Measurements from ENCODE around the gene SEL1L2.

- TF ChIP-seq, protein P1, sequence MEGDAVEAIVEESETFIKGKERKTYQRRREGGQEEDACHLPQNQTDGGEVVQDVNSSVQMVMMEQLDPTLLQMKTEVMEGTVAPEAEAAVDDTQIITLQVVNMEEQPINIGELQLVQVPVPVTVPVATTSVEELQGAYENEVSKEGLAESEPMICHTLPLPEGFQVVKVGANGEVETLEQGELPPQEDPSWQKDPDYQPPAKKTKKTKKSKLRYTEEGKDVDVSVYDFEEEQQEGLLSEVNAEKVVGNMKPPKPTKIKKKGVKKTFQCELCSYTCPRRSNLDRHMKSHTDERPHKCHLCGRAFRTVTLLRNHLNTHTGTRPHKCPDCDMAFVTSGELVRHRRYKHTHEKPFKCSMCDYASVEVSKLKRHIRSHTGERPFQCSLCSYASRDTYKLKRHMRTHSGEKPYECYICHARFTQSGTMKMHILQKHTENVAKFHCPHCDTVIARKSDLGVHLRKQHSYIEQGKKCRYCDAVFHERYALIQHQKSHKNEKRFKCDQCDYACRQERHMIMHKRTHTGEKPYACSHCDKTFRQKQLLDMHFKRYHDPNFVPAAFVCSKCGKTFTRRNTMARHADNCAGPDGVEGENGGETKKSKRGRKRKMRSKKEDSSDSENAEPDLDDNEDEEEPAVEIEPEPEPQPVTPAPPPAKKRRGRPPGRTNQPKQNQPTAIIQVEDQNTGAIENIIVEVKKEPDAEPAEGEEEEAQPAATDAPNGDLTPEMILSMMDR (conservative IDR thresholded peaks at IDR 0.05; ENCODE audit: low read length), result no peak
- no peak for TF ChIP-seq EZH2phosphoT487 (IDR thresholded peaks at IDR 0.05; ENCODE audit: borderline replicate concordance)
Measured at GRCh38 chr20:13913572-13913971, 76.8 kb downstream of the SEL1L2 start.
